Adrenal gland (tissue), 5 donors: ENCODE results near the gene CDK6.

ENCODE experiments used
- CTCF ChIP-seq, 6 experiments: fragments of 450-650 bp in 4 of 6; fragments of 200-600 bp in 2 of 6; sonication (generic) in 1 of 6; IDR thresholded peaks; 1 replicate in 5 of 6; 2 replicates in 1 of 6; pipeline versions ENCODE4 v1.5.1 to v1.8.0; 2016 to 2021; ENCODE audit warnings: antibody characterized with exemption in 6 of 6, mild to moderate bottlenecking in 2 of 6, moderate library complexity in 1 of 6
- POLR2A ChIP-seq, 2 donors: fragments of 450-650 bp; IDR thresholded peaks; one replicate each; pipeline ENCODE4 v1.6.1; 2017; ENCODE audit warnings: antibody characterized with exemption in 2 of 2, mild to moderate bottlenecking in 2 of 2, moderate library complexity in 1 of 2
- donor health status: DM: no; HTN: no; CAD: no.

- no peak for TF ChIP-seq CTCF (IDR thresholded peaks at IDR 0.05)
- no peak for TF ChIP-seq POLR2A (IDR thresholded peaks at IDR 0.05)
These were observed 802 bp upstream of the CDK6 start for GRCh38 chr7:92837000-92837749.
